Measurements from ENCODE around the gene CYREN.
"Not testable (repeated sequence)": the region's sequence is repeated elsewhere in the genome, so short reads cannot be mapped to it uniquely, and the experiment has no call there.

The CYREN gene

DNA sequence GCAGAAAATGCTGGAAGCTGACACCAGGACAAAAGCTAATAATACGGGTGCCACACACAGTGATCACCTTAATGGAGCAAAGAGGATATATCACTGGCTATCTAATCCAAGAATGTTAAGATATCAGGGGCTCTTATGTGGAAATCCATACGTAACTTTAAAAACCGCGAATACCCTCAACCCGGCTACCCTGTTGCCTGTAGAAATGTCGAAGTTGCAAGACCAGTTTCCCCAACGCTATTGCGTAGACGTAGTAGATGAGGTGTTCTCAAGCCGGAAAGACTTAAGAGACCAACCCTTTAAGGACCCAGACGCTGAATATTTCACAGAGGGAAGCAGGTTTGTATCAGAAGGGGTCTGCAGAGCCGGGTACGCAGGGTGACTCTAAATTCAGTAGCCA, 7.9 kb upstream of the CYREN start:
- H3K27ac ChIP-seq: no peak overlapping the region
- H3K9ac ChIP-seq (ENCODE audit: insufficient read length): no peak overlapping the region
- DNase-seq (ENCODE audit: low read depth, low spot score): no peak
- no peak for TF ChIP-seq EZH2 (IDR thresholded peaks at IDR 0.05)
- no peak for TF ChIP-seq POLR2AphosphoS5 (IDR thresholded peaks at IDR 0.05; ENCODE audit: borderline replicate concordance, low read depth, low read length)
- peaks cover 7% of the 10 kb centered on the region; the same call in 1 of the 2 replicates for H3K9me3 ChIP-seq (ENCODE audit: low read depth, low read length)
- H3K36me3 ChIP-seq (ENCODE audit: insufficient read depth, low read length): peaks cover 3% of the 10 kb centered on the region; the same call in 1 of the 2 replicates
- H3K4me3 ChIP-seq: no peak overlapping the region

DNA sequence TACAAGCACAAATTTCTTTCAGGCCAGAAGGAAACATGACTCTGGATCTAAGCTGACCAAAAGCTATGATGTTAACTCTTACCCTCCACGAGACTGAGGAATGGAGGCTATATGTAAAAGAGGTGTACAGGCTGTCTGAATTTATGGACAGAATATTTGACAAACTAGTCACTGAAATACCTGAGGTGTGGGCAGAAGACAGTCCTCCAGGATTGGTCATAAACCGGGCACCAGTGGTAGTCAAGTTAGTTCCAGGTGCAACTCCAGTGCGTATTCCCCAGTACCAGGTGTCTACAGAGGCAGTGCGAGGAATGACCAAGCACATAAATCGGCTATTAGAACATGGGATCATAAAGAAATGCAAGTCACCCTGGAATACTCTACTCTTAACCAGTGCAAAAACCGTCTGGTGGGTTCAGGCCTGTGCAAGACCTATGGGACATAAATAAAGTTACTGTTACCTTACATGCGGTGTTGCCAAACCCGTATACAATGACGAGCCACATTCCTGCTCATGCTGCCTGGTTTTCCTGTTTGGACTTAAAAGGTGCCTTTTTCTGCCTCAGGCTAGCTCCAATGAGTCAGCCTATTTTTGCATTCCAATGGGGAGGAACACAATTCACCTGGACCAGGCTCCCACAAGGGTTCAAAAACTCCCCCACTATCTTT, 6.7 kb upstream of the CYREN start:
- 0 out of 2 replicates have a peak, but pooled peaks cover 3% of the 10 kb centered on the region for H3K36me3 ChIP-seq (ENCODE audit: insufficient read depth, low read length)
- TF ChIP-seq FOXP2 (optimal IDR thresholded peaks at IDR 0.05; ENCODE audit: control extremely low read depth, extremely low read length, insufficient read depth): no peak
- no peak overlapping the region for H3K27ac ChIP-seq
- peaks cover 7% of the 10 kb centered on the region; the same call in 1 of the 2 replicates for H3K9me3 ChIP-seq (ENCODE audit: low read depth, low read length)
- no peak for DNase-seq (ENCODE audit: low read depth, low spot score)
- H3K9ac ChIP-seq (ENCODE audit: insufficient read length): no peak overlapping the region
- no peak overlapping the region for H3K4me3 ChIP-seq

DNA sequence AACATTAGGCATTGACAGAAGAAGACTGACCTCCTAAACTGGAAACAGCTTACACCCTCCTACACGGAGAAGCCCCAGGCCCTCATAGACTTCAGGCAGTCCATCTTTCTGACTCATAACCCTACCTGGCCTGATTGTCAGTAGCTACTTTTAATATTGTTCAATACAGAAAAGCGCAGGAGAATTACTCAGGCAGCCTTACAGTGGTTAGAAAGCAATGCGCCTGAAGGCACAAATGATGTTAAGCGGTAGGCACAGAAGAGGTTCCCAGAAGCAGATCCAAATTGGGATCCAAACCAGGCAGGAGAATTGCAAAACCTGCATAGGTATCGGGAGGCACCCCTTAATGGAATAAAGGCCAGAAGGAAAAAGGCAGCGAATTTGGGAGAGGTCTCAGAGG, 5.4 kb upstream of the CYREN start:
- Histone ChIP-seq H3K36me3 (ENCODE audit: insufficient read depth, low read length) (0 out of 2 replicates have a peak, but pooled peaks cover under 1% of the 10 kb centered on the region), H3K27ac (no peak overlapping the region), H3K9me3 (ENCODE audit: low read depth, low read length) (peaks cover 5% of the 10 kb centered on the region; the same call in 1 of the 2 replicates), H3K9ac (ENCODE audit: insufficient read length) (no peak overlapping the region), H3K4me3 (no peak overlapping the region)
- DNase-seq (ENCODE audit: low read depth, low spot score): no peak
- TF ChIP-seq FOXP2 (optimal IDR thresholded peaks at IDR 0.05; ENCODE audit: control extremely low read depth, extremely low read length, insufficient read depth) (no peak), EZH2 (IDR thresholded peaks at IDR 0.05) (no peak), POLR2AphosphoS5 (IDR thresholded peaks at IDR 0.05; ENCODE audit: borderline replicate concordance, low read depth, low read length) (no peak)

DNA sequence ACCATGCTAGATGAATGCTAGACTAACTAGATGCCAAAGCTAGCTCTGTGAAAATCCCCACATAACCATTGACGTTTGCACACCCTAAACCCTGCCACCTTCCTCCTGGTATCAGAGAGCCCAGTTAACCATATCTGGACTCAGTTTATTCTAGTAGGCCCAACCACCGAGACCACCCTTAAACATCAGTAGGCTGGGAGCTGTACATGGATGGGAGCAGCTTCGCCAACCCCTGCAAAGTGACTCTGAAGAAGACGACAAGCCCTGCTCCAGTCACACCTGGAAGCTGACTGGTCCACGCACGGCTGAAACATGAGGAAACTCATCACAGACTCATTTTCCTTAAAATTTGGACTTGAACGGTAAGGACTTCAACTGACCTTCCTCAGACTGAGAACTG, 4.4 kb upstream of the CYREN start:
- no peaks in the 10 kb centered on the region for H3K9me3 ChIP-seq (ENCODE audit: low read depth, low read length)
- H3K9ac ChIP-seq (ENCODE audit: insufficient read length): no peak overlapping the region
- TF ChIP-seq FOXP2 (optimal IDR thresholded peaks at IDR 0.05; ENCODE audit: control extremely low read depth, extremely low read length, insufficient read depth): no peak
- TF ChIP-seq POLR2AphosphoS5 (IDR thresholded peaks at IDR 0.05; ENCODE audit: borderline replicate concordance, low read depth, low read length): no peak
- no peak for TF ChIP-seq EZH2 (IDR thresholded peaks at IDR 0.05)
- H3K36me3 ChIP-seq (ENCODE audit: insufficient read depth, low read length): no peaks in the 10 kb centered on the region
- DNase-seq (ENCODE audit: low read depth, low spot score): no peak
- H3K27ac ChIP-seq: no peak overlapping the region
- no peak overlapping the region for H3K4me3 ChIP-seq

DNA sequence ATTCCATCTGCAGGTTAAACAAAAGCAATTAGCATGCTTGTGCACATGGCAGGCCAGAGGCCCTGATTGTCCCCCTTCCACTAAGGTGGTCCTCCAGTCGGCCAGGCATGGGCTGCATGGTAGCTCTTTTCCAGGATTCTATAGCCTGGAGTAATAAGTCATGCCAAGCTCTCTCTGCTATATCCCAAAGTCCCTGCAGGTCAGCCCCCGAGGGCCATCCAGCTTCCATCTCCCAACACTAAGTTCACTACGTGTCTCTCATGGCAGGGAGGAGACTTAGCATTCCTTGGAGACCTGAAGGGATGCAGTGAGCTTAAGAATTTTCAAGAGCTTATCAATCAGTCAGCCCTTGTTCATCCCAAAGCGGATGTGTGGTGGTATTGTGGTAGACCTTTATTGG, 3.4 kb upstream of the CYREN start:
- H3K36me3 ChIP-seq (ENCODE audit: insufficient read depth, low read length); H3K9me3 ChIP-seq (ENCODE audit: low read depth, low read length); H3K9ac ChIP-seq (ENCODE audit: insufficient read length); H3K4me3 ChIP-seq; H3K27ac ChIP-seq; DNase-seq (ENCODE audit: low read depth, low spot score): not testable (repeated sequence)

DNA sequence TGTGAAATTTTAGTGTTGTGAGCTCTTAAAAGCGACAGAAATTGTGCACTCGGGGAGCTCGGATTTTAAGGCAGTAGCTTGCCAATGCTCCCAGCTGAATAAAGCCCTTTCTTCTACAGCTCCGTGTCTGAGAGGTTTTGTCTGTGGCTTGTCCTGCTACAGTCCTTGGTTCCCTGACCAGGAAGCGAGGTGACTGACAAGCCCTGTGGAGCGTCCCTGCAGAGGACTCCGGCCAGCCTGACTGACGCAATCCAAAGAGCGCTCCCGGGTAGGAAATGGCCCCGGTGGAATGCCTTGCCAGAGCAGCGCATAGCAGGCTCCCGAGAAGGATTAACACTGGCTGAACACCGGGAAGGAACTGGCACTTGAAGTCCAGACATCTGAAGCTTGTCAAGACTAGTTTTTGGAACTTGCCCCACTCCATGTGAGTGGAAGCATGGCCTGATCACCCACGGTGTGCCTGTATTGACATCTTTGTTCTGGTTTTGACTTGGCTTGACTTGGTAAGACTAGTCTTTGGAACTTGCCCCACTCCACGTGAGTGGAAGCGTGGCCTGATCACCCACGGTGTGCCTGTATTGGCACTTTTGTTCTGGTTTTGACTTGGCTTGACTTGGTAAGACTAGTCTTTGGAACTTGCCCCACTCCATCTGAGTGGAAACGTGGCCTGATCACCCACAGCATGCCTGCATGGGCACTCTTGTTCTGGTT, 1.2 kb upstream of the CYREN start:
- not testable (repeated sequence) for H3K9me3 ChIP-seq (ENCODE audit: low read depth, low read length); H3K9ac ChIP-seq (ENCODE audit: insufficient read length); H3K4me3 ChIP-seq; DNase-seq (ENCODE audit: low read depth, low spot score)
- peaks cover 21% of the 10 kb centered on the region for H3K36me3 ChIP-seq (ENCODE audit: insufficient read depth, low read length)
- peak overlapping the region; percentile 94; the same call in 1 of the 2 replicates for H3K27ac ChIP-seq

DNA sequence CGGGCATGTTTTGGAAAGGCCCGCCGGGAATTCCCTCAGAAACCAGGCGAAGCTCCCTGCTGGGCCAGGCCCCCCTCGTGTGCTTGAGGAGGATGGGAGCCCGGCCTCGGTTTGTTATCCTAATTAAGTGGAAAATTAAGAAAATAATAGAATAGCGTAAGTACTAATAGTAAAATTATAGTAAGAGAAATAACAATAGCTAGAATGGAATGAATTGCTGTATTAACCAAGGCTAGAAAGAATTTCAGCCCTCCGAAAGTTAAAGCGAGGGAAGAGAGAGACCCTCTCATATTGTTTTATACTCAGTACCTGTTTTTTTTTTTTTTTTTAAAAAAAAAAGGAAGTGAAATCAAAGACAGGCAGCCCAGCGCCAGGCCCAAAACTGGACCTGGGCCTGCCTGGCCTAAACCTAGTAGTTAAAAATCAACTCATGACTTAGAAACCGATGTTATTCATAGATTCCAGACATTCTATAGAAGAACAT, 533 bp upstream of the CYREN start:
- H3K27ac ChIP-seq: peak overlapping the region; percentile 94
- H3K9me3 ChIP-seq (ENCODE audit: low read depth, low read length); DNase-seq (ENCODE audit: low read depth, low spot score): not testable (repeated sequence)
- H3K4me3 ChIP-seq: peak overlapping the region; percentile 93
- H3K9ac ChIP-seq (ENCODE audit: insufficient read length): peak overlapping the region; percentile 96
- peaks cover 26% of the 10 kb centered on the region for H3K36me3 ChIP-seq (ENCODE audit: insufficient read depth, low read length)

DNA sequence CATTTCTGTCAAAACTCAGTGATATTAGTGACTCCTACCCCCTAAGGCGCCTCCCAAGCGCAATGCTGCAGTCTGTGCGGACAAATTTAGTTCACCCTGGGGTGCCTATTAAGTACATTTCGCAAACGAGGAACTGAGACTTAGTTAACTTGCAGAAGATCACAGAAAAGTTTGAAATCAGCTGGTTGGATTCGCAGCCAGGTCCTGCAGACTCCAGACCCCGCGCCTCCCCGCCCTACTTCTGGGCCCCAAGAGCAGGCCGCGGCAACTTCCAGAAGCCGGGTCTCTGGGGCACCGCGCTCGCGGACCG, 588 bp downstream of the CYREN start:
- TF ChIP-seq POLR2AphosphoS5 (IDR thresholded peaks at IDR 0.05; ENCODE audit: borderline replicate concordance, low read depth, low read length) (no peak), FOXP2 (optimal IDR thresholded peaks at IDR 0.05; ENCODE audit: control extremely low read depth, extremely low read length, insufficient read depth) (no peak), EZH2 (IDR thresholded peaks at IDR 0.05) (no peak)
- peak overlapping the region; percentile 93 for H3K4me3 ChIP-seq
- no peaks in the 10 kb centered on the region for H3K9me3 ChIP-seq (ENCODE audit: low read depth, low read length)
- peak overlapping the region; percentile 96 for H3K9ac ChIP-seq (ENCODE audit: insufficient read length)
- H3K27ac ChIP-seq: peak overlapping the region; percentile 94
- no peak for DNase-seq (ENCODE audit: low read depth, low spot score)
- peaks cover 35% of the 10 kb centered on the region for H3K36me3 ChIP-seq (ENCODE audit: insufficient read depth, low read length)
